ENCODE data around the gene C1QTNF8.

Gene C1QTNF8

DNA sequence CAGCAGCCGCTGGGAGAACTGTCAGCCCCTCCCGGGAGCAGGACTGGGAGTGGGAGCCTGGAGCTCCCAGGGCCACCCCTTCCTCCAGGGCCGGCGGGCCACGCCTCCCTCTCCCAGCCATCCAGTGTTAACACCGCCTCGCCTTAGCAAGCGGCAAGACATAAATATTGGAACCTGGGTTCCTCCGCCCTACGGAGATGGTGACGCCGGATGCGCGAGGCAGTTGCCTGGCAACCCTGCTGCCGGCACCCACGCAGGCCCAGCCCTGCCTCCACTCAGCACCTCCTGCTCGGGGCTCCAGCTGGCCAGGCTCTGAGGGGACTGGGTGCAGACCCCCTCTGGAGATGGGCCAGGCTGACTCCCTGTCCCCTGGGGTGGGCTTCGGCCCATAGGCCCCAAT, 29.4 kb upstream of the C1QTNF8 start:
- Mint-ChIP-seq H3K27ac (no peak overlapping the region), H3K4me3 (no peak overlapping the region), H3K27me3 (ENCODE audit: low read depth) (peaks cover 4% of the 10 kb centered on the region), H3K4me1 (no peaks in the 10 kb centered on the region), H3K36me3 (ENCODE audit: low read depth) (no peaks in the 10 kb centered on the region), H3K9me3 (no peaks in the 10 kb centered on the region)
- TF ChIP-seq, protein P1, sequence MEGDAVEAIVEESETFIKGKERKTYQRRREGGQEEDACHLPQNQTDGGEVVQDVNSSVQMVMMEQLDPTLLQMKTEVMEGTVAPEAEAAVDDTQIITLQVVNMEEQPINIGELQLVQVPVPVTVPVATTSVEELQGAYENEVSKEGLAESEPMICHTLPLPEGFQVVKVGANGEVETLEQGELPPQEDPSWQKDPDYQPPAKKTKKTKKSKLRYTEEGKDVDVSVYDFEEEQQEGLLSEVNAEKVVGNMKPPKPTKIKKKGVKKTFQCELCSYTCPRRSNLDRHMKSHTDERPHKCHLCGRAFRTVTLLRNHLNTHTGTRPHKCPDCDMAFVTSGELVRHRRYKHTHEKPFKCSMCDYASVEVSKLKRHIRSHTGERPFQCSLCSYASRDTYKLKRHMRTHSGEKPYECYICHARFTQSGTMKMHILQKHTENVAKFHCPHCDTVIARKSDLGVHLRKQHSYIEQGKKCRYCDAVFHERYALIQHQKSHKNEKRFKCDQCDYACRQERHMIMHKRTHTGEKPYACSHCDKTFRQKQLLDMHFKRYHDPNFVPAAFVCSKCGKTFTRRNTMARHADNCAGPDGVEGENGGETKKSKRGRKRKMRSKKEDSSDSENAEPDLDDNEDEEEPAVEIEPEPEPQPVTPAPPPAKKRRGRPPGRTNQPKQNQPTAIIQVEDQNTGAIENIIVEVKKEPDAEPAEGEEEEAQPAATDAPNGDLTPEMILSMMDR (IDR thresholded peaks at IDR 0.05; ENCODE audit: unreplicated experiment in 3 of 3): no peak

DNA sequence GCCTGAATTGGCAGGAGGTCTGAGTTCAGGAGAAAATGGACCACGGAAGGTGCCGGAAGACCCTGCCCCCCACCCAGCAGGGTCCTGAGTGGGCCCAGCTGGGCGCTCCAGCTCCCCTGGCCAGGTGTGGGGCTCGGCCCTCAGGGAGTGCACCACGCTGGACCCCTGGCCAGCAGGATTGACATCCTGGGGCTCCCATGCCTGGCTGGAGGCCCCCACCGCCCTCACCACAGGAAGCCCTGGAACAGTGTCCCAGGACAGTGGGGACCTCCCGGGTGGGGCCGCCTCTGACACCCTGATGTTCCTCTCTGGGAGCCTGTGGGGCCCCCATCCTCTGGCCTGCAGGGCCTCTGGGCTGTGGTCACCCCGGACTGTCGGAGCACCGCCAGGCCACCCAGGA, 28.8 kb upstream of the C1QTNF8 start:
- peaks cover 4% of the 10 kb centered on the region for H3K27me3 Mint-ChIP-seq (ENCODE audit: low read depth)
- H3K4me1 Mint-ChIP-seq: no peaks in the 10 kb centered on the region
- TF ChIP-seq, protein P1 (IDR thresholded peaks at IDR 0.05; ENCODE audit: unreplicated experiment in 3 of 3): no peak
- no peak overlapping the region for H3K27ac Mint-ChIP-seq
- H3K36me3 Mint-ChIP-seq (ENCODE audit: low read depth): no peaks in the 10 kb centered on the region
- H3K4me3 Mint-ChIP-seq: no peak overlapping the region
- H3K9me3 Mint-ChIP-seq: no peaks in the 10 kb centered on the region

DNA sequence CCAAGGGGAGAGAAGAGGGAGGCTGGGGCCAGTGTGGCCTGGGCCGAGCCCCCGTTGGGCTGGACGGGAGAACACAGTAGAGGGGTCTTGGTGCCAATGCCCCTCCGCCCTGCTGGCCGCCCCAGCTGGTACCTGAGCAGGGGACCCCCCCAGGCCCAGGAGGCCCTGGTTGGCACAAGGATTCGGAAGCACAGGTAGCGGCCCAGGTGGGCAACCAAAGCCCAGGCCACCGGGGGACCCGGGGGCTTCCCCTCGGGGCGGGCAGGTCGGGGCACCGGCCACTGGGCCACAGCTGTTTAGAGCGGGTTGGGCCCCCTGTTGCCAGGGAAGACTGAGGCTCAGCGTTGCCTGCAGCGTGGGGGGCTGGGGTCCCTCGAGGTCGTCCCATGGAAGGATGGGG, 28.2 kb upstream of the C1QTNF8 start:
- peaks cover 4% of the 10 kb centered on the region for H3K27me3 Mint-ChIP-seq (ENCODE audit: low read depth)
- H3K4me1 Mint-ChIP-seq: no peaks in the 10 kb centered on the region
- no peaks in the 10 kb centered on the region for H3K9me3 Mint-ChIP-seq
- H3K27ac Mint-ChIP-seq: no peak overlapping the region
- TF ChIP-seq, protein P1 (IDR thresholded peaks at IDR 0.05; ENCODE audit: unreplicated experiment in 3 of 3): no peak
- no peak overlapping the region for H3K4me3 Mint-ChIP-seq
- no peaks in the 10 kb centered on the region for H3K36me3 Mint-ChIP-seq (ENCODE audit: low read depth)

DNA sequence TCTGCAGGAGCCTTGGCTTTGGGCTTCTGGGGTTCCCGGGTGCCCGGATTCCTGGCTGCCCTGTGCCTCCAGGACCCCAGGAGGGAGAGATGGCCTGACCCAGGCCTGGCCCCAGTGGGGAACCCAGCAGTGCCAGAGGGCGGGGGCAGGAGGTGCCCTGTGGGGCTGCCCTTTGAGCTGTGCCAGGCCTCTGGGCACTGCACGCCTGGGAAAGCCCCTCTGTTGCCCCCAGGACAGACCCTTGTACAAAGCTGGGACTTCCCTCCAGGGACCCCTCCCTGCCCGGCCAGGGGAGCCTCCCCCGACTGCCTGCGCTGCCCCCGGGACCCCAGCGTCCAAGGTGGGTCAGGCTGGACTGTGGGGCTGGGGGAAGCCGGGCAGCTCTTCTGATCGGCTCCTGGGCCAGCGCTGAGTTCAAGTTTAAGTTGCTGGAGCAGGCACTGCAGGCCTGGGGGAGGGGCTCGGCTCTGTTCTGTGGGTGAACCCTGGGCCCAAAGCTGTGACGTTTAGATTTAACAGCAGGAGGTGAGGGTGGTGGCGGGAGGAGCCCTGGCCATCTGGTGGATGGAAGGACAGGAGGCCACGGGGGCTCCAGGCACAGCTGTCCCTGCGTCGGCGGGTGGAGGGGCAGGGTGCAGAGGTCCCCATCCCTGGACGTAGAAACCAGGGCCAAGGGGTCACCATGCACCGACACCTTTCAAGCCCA, 27.6 kb upstream of the C1QTNF8 start:
- Mint-ChIP-seq H3K9me3 (no peaks in the 10 kb centered on the region), H3K4me1 (no peaks in the 10 kb centered on the region), H3K36me3 (ENCODE audit: low read depth) (no peaks in the 10 kb centered on the region), H3K4me3 (no peak overlapping the region), H3K27me3 (ENCODE audit: low read depth) (peaks cover 4% of the 10 kb centered on the region), H3K27ac (no peak overlapping the region)
- TF ChIP-seq, protein P1 (IDR thresholded peaks at IDR 0.05; ENCODE audit: unreplicated experiment in 3 of 3): no peak

DNA sequence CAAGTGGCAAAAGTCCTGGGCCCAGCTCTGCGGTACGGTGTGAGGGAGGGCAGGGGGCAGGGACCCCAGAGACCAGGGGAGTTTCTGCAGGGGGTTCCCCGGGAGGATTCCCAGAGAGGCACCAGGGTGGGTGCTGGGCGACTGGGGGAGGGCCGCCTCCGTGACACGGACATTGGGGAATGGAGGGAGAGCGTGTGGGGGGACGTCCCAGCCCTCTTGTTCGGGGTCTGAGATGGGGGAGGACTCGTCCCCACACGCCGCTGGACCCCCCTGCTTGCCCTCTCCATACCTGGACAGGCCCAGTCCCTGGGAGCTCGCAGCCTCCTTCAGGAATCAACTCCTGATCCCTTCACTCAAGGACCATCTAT, 26.3 kb upstream of the C1QTNF8 start:
- Mint-ChIP-seq H3K27ac (no peak overlapping the region), H3K36me3 (ENCODE audit: low read depth) (no peaks in the 10 kb centered on the region), H3K4me1 (no peaks in the 10 kb centered on the region), H3K9me3 (no peaks in the 10 kb centered on the region), H3K27me3 (ENCODE audit: low read depth) (peaks cover 4% of the 10 kb centered on the region), H3K4me3 (no peak overlapping the region)
- TF ChIP-seq, protein P1 (IDR thresholded peaks at IDR 0.05; ENCODE audit: unreplicated experiment in 3 of 3): no peak

Measured in nephron (organoid).